BE2C (cell line): ENCODE data around the gene DNAH3.
"Not testable (repeated sequence)": the region's sequence is repeated elsewhere in the genome, so short reads cannot be mapped to it uniquely, and the experiment has no call there.

Experiments used
- DNase-seq: peaks from one replicate; pipeline ENCODE4 v3.0.0-alpha.2; 2020
- H3K27me3 ChIP-seq: fragments of 250-450 bp; sonication (Bioruptor Pico); 2 replicates; pipeline ENCODE4 v1.5.1; 2020; ENCODE audit warnings: mild to moderate bottlenecking
- H3K36me3 ChIP-seq: fragments of 250-450 bp; sonication (Bioruptor Pico); 2 replicates; pipeline ENCODE4 v1.5.1; 2020; ENCODE audit warnings: mild to moderate bottlenecking
- H3K4me1 ChIP-seq: fragments of 250-450 bp; sonication (Bioruptor Pico); 2 replicates; pipeline ENCODE4 v1.5.1; 2020
- H3K4me3 ChIP-seq: 2 replicates; pipeline ENCODE4 v1.5.1; 2011; ENCODE audit warnings: low read depth, low read length
- H3K9me3 ChIP-seq: fragments of 250-450 bp; sonication (Bioruptor Pico); 2 replicates; pipeline ENCODE4 v1.5.1; 2020
- CTCF ChIP-seq: IDR thresholded peaks from 2 replicates; pipeline ENCODE4 v1.5.1; 2012; ENCODE audit warnings: mild to moderate bottlenecking, low read depth, low read length

DNAH3 gene

GRCh38 chr16:21157632-21158031 is 7.0 kb upstream of the DNAH3 start:
- DNase-seq, result no peak
- no peak overlapping the region for H3K4me3 ChIP-seq
- H3K36me3 ChIP-seq, result no peaks in the 10 kb centered on the region
- peaks cover 20% of the 10 kb centered on the region for H3K27me3 ChIP-seq
- TF ChIP-seq CTCF, result no peak
- H3K4me1 ChIP-seq, result no peaks in the 10 kb centered on the region
- no peaks in the 10 kb centered on the region for H3K9me3 ChIP-seq

GRCh38 chr16:21156767-21157467 is 6.3 kb upstream of the DNAH3 start:
- peak; percentile 76 for TF ChIP-seq CTCF
- Histone ChIP-seq H3K4me3 (no peak overlapping the region), H3K4me1 (no peaks in the 10 kb centered on the region), H3K27me3 (peaks cover 20% of the 10 kb centered on the region), H3K9me3 (no peaks in the 10 kb centered on the region), H3K36me3 (no peaks in the 10 kb centered on the region)
- peak; percentile 36 for DNase-seq

- not testable (repeated sequence) for H3K36me3 ChIP-seq, H3K9me3 ChIP-seq, H3K4me3 ChIP-seq, DNase-seq, H3K4me1 ChIP-seq
- peaks cover 13% of the 10 kb centered on the region for H3K27me3 ChIP-seq
Measured at GRCh38 chr16:21156011-21156410, 5.4 kb upstream of the DNAH3 start.

- H3K4me1 ChIP-seq, DNase-seq, H3K27me3 ChIP-seq, H3K9me3 ChIP-seq, H3K4me3 ChIP-seq, H3K36me3 ChIP-seq: not testable (repeated sequence)
Measured at GRCh38 chr16:21153124-21153729, 2.6 kb upstream of the DNAH3 start.

- H3K27me3 ChIP-seq, H3K4me1 ChIP-seq, H3K4me3 ChIP-seq, H3K9me3 ChIP-seq, H3K36me3 ChIP-seq, DNase-seq: not testable (repeated sequence)
Measured at GRCh38 chr16:21152160-21153030, 1.7 kb upstream of the DNAH3 start.

GRCh38 chr16:21145738-21146137 is 4.9 kb downstream of the DNAH3 start:
- Histone ChIP-seq H3K4me3 (no peak overlapping the region), H3K4me1 (no peaks in the 10 kb centered on the region), H3K36me3 (no peaks in the 10 kb centered on the region), H3K9me3 (no peaks in the 10 kb centered on the region), H3K27me3 (peaks cover 3% of the 10 kb centered on the region; the same call in 1 of the 2 replicates)
- no peak for TF ChIP-seq CTCF
- DNase-seq, result no peak

- no peak overlapping the region for H3K4me3 ChIP-seq
- 0 out of 2 replicates have a peak, but pooled peaks cover 2% of the 10 kb centered on the region for H3K27me3 ChIP-seq
- no peak for TF ChIP-seq CTCF
- no peaks in the 10 kb centered on the region for H3K9me3 ChIP-seq
- H3K4me1 ChIP-seq, result no peaks in the 10 kb centered on the region
- no peak for DNase-seq
- H3K36me3 ChIP-seq, result no peaks in the 10 kb centered on the region
Measured at GRCh38 chr16:21134053-21134452, 16.6 kb downstream of the DNAH3 start.
